Right atrium auricular region (tissue), 2 donors: ENCODE data around the gene GSTO2. TPM values are rescaled to one million over a fixed set of nuclear protein-coding genes. Genes with fewer than 3 reads are reported as not detected.

Experiments
- DNase-seq: peaks from one replicate; pipeline ENCODE4 v3.0.0-alpha.2; 2019; ENCODE audit warnings: low spot score
- H3K27ac ChIP-seq, 2 donors: fragments of 200-600 bp; sonication (generic); 1 replicate in 1 of 2; 2 replicates in 1 of 2; pipeline ENCODE4 v1.5.1; 2016 to 2019
- H3K27me3 ChIP-seq, 2 donors: fragments of 200-600 bp; sonication (generic); one replicate each; pipeline versions ENCODE4 v1.5.1 to v1.6.0; 2017 to 2019
- H3K36me3 ChIP-seq: fragments of 200-600 bp; sonication (generic); one replicate; pipeline ENCODE4 v1.5.1; 2016
- H3K4me1 ChIP-seq, 2 donors: fragments of 200-600 bp; sonication (generic); one replicate each; pipeline versions ENCODE4 v1.5.1 to v1.6.0; 2017 to 2019
- H3K4me3 ChIP-seq, 2 donors: fragments of 200-600 bp; sonication (generic); 1 replicate in 1 of 2; 2 replicates in 1 of 2; pipeline ENCODE4 v1.5.1; 2017 to 2019; ENCODE audit warnings: mild to moderate bottlenecking in 1 of 2, moderate library complexity in 1 of 2
- H3K9me3 ChIP-seq, 2 donors: fragments of 200-600 bp; sonication (generic); one replicate each; pipeline ENCODE4 v1.5.1; 2019
- total RNA-seq, 2 donors: library from RNA; depleted of rRNA; stranded (reverse); fragments of >200 nt; gene quantifications; one replicate each; pipeline ENCODE4 v1.1.0, GENCODE V29; 2016
- TF ChIP-seq, protein P1 (sequence below), 2 donors: fragments of 200-600 bp; sonication (generic); IDR thresholded peaks; one replicate each; pipeline ENCODE4 v1.5.1; 2019; ENCODE audit warnings: antibody characterized with exemption in 2 of 2

The GSTO2 gene
- total RNA-seq, 2 donors from 2014 or later: 0.55 to 0.63 TPM

DNA sequence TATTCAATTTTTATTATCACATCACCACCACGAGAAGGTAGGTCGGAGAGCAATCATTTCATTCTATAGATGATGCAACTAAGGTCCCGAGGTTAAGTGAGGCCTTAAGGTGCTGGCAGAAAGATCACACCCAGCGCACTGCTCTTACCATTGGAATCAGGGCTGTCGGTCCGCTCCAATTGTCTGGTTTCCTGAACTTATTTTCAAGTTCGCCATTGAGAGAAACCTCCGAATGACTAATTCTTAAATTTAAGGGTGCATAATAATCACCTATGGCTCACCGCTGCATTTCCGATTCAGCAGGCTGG, 625 bp upstream of the GSTO2 start:
- Histone ChIP-seq H3K27ac (peak overlapping the region; percentile 78 to 84), H3K4me3 (peak overlapping the region; percentile 70 to 87), H3K9me3 (no peaks in the 10 kb centered on the region), H3K36me3 (peaks cover 47% of the 10 kb centered on the region), H3K4me1 (peaks cover 0 to 13% of the 10 kb centered on the region in 2 donors), H3K27me3 (no peaks in the 10 kb centered on the region)
- TF ChIP-seq, protein P1, sequence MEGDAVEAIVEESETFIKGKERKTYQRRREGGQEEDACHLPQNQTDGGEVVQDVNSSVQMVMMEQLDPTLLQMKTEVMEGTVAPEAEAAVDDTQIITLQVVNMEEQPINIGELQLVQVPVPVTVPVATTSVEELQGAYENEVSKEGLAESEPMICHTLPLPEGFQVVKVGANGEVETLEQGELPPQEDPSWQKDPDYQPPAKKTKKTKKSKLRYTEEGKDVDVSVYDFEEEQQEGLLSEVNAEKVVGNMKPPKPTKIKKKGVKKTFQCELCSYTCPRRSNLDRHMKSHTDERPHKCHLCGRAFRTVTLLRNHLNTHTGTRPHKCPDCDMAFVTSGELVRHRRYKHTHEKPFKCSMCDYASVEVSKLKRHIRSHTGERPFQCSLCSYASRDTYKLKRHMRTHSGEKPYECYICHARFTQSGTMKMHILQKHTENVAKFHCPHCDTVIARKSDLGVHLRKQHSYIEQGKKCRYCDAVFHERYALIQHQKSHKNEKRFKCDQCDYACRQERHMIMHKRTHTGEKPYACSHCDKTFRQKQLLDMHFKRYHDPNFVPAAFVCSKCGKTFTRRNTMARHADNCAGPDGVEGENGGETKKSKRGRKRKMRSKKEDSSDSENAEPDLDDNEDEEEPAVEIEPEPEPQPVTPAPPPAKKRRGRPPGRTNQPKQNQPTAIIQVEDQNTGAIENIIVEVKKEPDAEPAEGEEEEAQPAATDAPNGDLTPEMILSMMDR (IDR thresholded peaks at IDR 0.05): no peak
- DNase-seq: no peak

DNA sequence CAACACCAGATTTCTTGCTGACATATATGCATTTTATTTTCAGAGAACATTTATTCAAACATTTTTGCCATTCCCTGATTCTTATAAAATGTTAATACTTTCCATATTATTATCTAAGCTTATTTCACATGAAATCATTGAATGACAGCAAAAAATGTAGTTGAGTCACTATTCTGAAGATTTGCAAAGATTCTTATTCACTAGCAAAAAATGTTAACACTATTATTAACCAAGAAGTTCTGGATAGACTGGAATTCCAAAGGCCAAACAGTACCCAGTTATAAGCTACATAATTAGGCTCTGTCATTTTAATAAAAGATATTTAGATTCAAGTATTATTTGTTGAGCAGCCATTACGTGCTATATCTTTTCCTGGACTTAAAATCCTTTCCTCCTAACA, 4.3 kb downstream of the GSTO2 start:
- no peaks in the 10 kb centered on the region for H3K27me3 ChIP-seq
- no peaks in the 10 kb centered on the region for H3K9me3 ChIP-seq
- DNase-seq: no peak
- TF ChIP-seq, protein P1 (IDR thresholded peaks at IDR 0.05): no peak
- H3K36me3 ChIP-seq: no peaks in the 10 kb centered on the region
- peaks cover 0 to 16% of the 10 kb centered on the region in 2 donors for H3K4me1 ChIP-seq
- H3K27ac ChIP-seq: no peak overlapping the region
- no peak overlapping the region for H3K4me3 ChIP-seq

DNA sequence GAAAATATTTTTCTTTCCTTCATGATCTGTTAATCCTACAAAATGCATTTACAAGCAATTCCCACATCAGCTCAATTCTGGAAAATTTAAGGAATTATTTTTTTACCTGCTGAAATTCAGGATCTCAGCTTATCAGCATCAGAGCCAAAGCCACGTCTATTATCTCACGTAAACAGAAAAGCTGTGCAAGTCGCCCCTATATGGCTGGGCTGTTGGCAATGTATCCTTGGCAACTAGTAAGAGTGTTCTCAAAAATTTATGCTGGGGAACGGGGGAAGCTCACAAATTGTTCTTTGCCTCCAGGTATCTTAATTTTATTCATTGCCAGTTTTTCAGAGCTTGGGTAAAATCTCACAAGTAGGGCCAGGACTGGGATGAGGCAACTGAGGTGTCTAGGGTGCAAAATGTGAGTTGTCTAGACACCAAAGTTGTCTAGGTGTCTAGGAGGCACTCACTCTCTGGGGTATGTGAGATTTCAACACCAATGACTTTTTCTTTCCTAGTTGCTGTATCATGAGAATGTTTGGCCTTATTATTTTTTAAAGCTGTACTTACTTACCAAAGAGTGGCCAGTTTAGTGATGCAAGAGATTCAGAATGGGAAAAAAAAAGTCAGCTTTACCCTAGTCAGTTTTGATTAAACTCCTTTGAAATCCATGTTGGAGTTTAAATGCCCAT, 5.1 kb downstream of the GSTO2 start:
- TF ChIP-seq, protein P1 (IDR thresholded peaks at IDR 0.05): no peak
- Histone ChIP-seq H3K36me3 (no peaks in the 10 kb centered on the region), H3K4me3 (no peak overlapping the region), H3K9me3 (no peaks in the 10 kb centered on the region), H3K27me3 (no peaks in the 10 kb centered on the region), H3K4me1 (peaks cover 0 to 13% of the 10 kb centered on the region in 2 donors), H3K27ac (no peak overlapping the region)
- no peak for DNase-seq

DNA sequence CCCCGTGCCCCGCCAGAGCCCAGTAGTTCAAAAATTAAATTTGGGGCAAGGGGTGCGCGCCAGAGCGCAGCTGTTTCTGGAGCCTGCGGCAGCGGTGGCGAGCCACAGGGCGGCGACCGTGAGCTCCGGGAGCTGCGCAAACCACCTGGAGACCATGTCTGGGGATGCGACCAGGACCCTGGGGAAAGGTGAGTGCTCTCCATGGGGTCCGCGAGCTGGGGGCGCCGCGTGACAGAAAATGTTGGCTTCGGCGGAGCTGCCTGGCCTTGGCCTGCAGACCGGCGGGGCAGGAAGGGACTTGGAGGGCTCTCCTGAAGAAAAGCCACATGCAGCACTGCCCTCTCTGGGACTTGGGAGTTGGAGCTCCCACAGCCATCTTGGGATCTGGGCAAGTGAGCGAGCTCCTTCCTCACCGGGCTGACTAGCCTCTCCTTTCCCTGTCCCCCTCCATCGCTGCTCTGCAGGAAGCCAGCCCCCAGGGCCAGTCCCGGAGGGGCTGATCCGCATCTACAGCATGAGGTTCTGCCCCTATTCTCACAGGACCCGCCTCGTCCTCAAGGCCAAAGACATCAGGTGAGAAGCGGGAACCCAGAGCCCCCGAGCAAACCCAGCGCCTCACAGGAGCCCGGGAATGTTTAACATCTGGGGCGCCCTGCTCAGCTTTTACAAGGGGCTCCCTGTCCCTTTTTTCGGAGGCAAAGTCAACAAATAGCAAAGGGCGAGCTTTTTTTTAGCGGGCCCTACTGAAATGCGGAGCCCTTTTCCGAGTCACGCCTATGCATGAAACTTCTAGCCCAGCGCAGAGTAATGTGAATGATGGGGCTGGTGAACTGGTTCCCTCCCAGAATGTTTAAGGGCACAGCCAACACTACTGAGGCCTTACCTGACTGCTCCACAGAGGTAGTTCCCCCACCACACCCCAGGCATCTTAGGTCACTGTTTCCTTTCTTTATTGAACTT, 6.1 kb downstream of the GSTO2 start:
- H3K4me3 ChIP-seq: no peak overlapping the region
- H3K4me1 ChIP-seq: peaks cover 0 to 8% of the 10 kb centered on the region in 2 donors
- H3K9me3 ChIP-seq: no peaks in the 10 kb centered on the region
- TF ChIP-seq, protein P1 (IDR thresholded peaks at IDR 0.05): peak; percentile 70 to 86
- no peak overlapping the region for H3K27ac ChIP-seq
- no peaks in the 10 kb centered on the region for H3K36me3 ChIP-seq
- no peak for DNase-seq
- H3K27me3 ChIP-seq: no peaks in the 10 kb centered on the region

DNA sequence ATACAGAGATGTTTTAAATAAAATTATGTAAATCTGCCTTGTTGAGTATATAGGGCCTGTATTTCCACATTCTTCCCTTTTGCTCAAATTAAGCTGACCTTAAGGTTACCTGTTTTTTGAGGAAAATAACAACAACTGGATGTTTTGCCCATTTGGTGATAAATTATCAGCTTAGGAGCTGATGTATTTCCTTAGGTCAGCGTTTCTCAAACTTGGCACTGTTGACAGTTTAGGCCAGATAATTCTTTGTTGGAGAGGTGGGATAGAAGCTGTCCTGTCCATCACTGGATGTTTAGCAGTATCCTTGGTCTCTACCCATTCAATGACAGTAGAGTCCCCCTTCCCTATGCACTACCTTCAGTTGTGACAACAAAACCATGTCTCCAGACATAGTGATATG, 7.2 kb downstream of the GSTO2 start:
- TF ChIP-seq, protein P1 (IDR thresholded peaks at IDR 0.05): no peak
- no peaks in the 10 kb centered on the region for H3K27me3 ChIP-seq
- H3K9me3 ChIP-seq: no peaks in the 10 kb centered on the region
- no peak overlapping the region for H3K27ac ChIP-seq
- H3K4me3 ChIP-seq: no peak overlapping the region
- H3K36me3 ChIP-seq: no peaks in the 10 kb centered on the region
- DNase-seq: no peak
- H3K4me1 ChIP-seq: peaks cover 0 to 8% of the 10 kb centered on the region in 2 donors
